HepG2 (cell line): ENCODE data around the gene SAPCD1. TPM values are rescaled to one million over a fixed set of nuclear protein-coding genes. Genes with fewer than 3 reads are reported as not detected.

Experiments
- HNRNPLL ChIP-seq: fragments of 200-400 bp; formaldehyde crosslinking; IDR thresholded peaks from 2 replicates; pipeline ENCODE4 v1.6.1; 2017; ENCODE audit warnings: mild to moderate bottlenecking, low read depth, low read length; ENCODE audit not compliant: poor library complexity, severe bottlenecking
- IRF2 ChIP-seq: IDR thresholded peaks from 2 replicates; pipeline ENCODE4 v1.6.1; 2018; ENCODE audit warnings: missing genetic modification reagents, missing compliant biosample characterization
- KDM4B ChIP-seq: sonication (generic); formaldehyde crosslinking; IDR thresholded peaks from 2 replicates; pipeline ENCODE4 v1.4.0; 2020; ENCODE audit warnings: missing genetic modification reagents
- MED1 ChIP-seq: sonication (generic); formaldehyde crosslinking; IDR thresholded peaks from 2 replicates; pipeline ENCODE4 v1.4.0; 2020; ENCODE audit warnings: missing genetic modification reagents
- MXI1 ChIP-seq: IDR thresholded peaks from 3 replicates; pipeline ENCODE4 v1.6.1; 2012; ENCODE audit warnings: low read depth, low read length, inconsistent platforms, borderline replicate concordance
- NRL ChIP-seq: sonication (generic); formaldehyde crosslinking; IDR thresholded peaks from 2 replicates; pipeline ENCODE4 v1.5.0; 2020; ENCODE audit warnings: missing genetic modification reagents, mild to moderate bottlenecking, moderate library complexity, borderline replicate concordance
- PRDM10 ChIP-seq: sonication (generic); formaldehyde crosslinking; IDR thresholded peaks from 2 replicates; pipeline ENCODE4 v1.4.0; 2020; ENCODE audit warnings: low read depth, missing genetic modification reagents
- U2AF2 ChIP-seq: fragments of 200-400 bp; formaldehyde crosslinking; IDR thresholded peaks from 2 replicates; pipeline ENCODE4 v1.6.1; 2017; ENCODE audit warnings: low read depth, mild to moderate bottlenecking, low read length
- XBP1 ChIP-seq: sonication (generic); formaldehyde crosslinking; IDR thresholded peaks from 2 replicates; pipeline ENCODE4 v1.5.0; 2020; ENCODE audit warnings: missing genetic modification reagents
- ZHX2 ChIP-seq, 2 experiments: sonication (generic) in 1 of 2; formaldehyde crosslinking in 1 of 2; IDR thresholded peaks; 2 replicates each; pipeline versions ENCODE4 v1.6.1 to v1.9.0; 2014 to 2022; ENCODE audit warnings: antibody characterized with exemption in 1 of 2, borderline replicate concordance in 1 of 2, inconsistent platforms in 1 of 2, low read depth in 1 of 2, missing genetic modification reagents in 1 of 2
- ZNF639 ChIP-seq: conservative IDR thresholded peaks from 2 replicates; pipeline ENCODE4 v1.6.1; 2018; ENCODE audit warnings: missing genetic modification reagents
- ZNF687 ChIP-seq: sonication (generic); formaldehyde crosslinking; IDR thresholded peaks from 2 replicates; pipeline ENCODE4 v1.5.1; 2020; ENCODE audit warnings: mild to moderate bottlenecking, missing genetic modification reagents, moderate library complexity
- polyA plus RNA-seq, 8 experiments: library from polyadenylated mRNA; depleted of rRNA in 3 of 8; stranded (reverse) in 7 of 8; unstranded in 1 of 8; fragments of >200 nt; fragmentation: Illumina TruSeq in 4 of 8; extraction: Trizol in 4 of 8; gene quantifications; 2 replicates each; pipeline versions ENCODE4 v1.2.1 to v1.2.3, GENCODE V29; 2011 to 2016; ENCODE audit warnings: low read depth in 4 of 8, missing spikeins in 1 of 8, mixed read lengths in 1 of 8; ENCODE audit not compliant: insufficient read depth in 1 of 8
- total RNA-seq, 5 experiments: library from RNA; depleted of rRNA; stranded (reverse); fragments of >200 nt; fragmentation: Illumina TruSeq; extraction: Trizol; gene quantifications; 2 replicates each; pipeline ENCODE4 v1.2.3, GENCODE V29; 2016; ENCODE audit warnings: low read depth in 1 of 5

Gene SAPCD1
- total and polyA plus RNA-seq, 2 of the 13 experiments (the other 11 are each of a cell fraction or from before 2014, with no cell fraction given): 2.5 to 3.9 TPM

- TF ChIP-seq ZHX2 (IDR thresholded peaks at IDR 0.05; ENCODE audit: low read depth) (peak; percentile 49; the same call in 1 of the 2 replicates), ZHX2 (CRISPR knock-in tag; IDR thresholded peaks at IDR 0.05; ENCODE audit: borderline replicate concordance) (no peak), MED1 (CRISPR knock-in tag) (peak; percentile 84), ZNF687 (CRISPR knock-in tag) (peak; percentile 88), KDM4B (peak; percentile 82), XBP1 (CRISPR knock-in tag) (no peak), NRL (CRISPR knock-in tag) (peak; percentile 83; the same call in 1 of the 2 replicates), HNRNPLL (peak; percentile 57), MXI1 (0 out of 3 replicates have a peak, but pooled peaks have one; percentile 45), ZNF639 (CRISPR knock-in tag) (no peak), PRDM10 (CRISPR knock-in tag) (peak; percentile 96), IRF2 (CRISPR knock-in tag) (peak; percentile 84; the same call in 1 of the 2 replicates), U2AF2 (0 out of 2 replicates have a peak, but pooled peaks have one; percentile 56)
These were observed 26.3 kb upstream of the SAPCD1 start, which contains the start of gene CLIC1 (continued) for GRCh38 chr6:31736021-31736767.
